Sigmoid colon (tissue), 7 donors: Measurements from ENCODE around the gene TENT4A. TPM values are rescaled to one million over a fixed set of nuclear protein-coding genes. Genes with fewer than 3 reads are reported as not detected.
"Not testable (repeated sequence)": the region's sequence is repeated elsewhere in the genome, so short reads cannot be mapped to it uniquely, and the experiment has no call there.

Source experiments
- DNase-seq: peaks from one replicate; pipeline ENCODE4 v3.0.0-alpha.2; 2019
- H3K27ac ChIP-seq, 4 donors: fragments of 200-600 bp; sonication (generic); one replicate each; pipeline ENCODE4 v1.5.1; 2016 to 2019; ENCODE audit warnings: mild to moderate bottlenecking in 1 of 4
- H3K27me3 ChIP-seq, 3 donors: fragments of 200-600 bp; sonication (generic); one replicate each; pipeline ENCODE4 v1.5.1; 2019; ENCODE audit warnings: mild to moderate bottlenecking in 1 of 3
- H3K36me3 ChIP-seq, 4 donors: fragments of 200-600 bp; sonication (generic); one replicate each; pipeline ENCODE4 v1.5.1; 2016 to 2019
- H3K4me1 ChIP-seq, 4 donors: fragments of 200-600 bp; sonication (generic); one replicate each; pipeline ENCODE4 v1.5.1; 2017 to 2019
- H3K4me3 ChIP-seq, 4 donors: fragments of 200-600 bp; sonication (generic); one replicate each; pipeline ENCODE4 v1.5.1; 2017 to 2019; ENCODE audit warnings: mild to moderate bottlenecking in 2 of 4, moderate library complexity in 1 of 4
- H3K9me3 ChIP-seq, 4 donors: fragments of 200-600 bp in 3 of 4; sonication (generic) in 3 of 4; one replicate each; pipeline versions ENCODE4 v1.5.1 to v1.6.1; 2013 to 2019
- EP300 ChIP-seq, 4 donors: sonication (generic); formaldehyde crosslinking; IDR thresholded peaks; one replicate each; pipeline ENCODE4 v1.6.1; 2017; ENCODE audit warnings: antibody characterized with exemption in 4 of 4
- POLR2A ChIP-seq, 2 donors: fragments of 450-650 bp; IDR thresholded peaks; one replicate each; pipeline ENCODE4 v1.6.1; 2016; ENCODE audit warnings: antibody characterized with exemption in 2 of 2, mild to moderate bottlenecking in 2 of 2, moderate library complexity in 2 of 2
- POLR2AphosphoS5 ChIP-seq, 4 donors: sonication (generic); formaldehyde crosslinking; IDR thresholded peaks; one replicate each; pipeline ENCODE4 v1.6.1; 2017; ENCODE audit warnings: antibody characterized with exemption in 4 of 4
- WGBS, 2 donors: extraction: QIAGEN DNeasy Blood & Tissue Kit; methylation state at CpG; one replicate each; pipeline ENCODE4 v1.1.7; 2013; 5-methylcytosine and 5-hydroxymethylcytosine counted together
- intact Hi-C: fragments of 100-400 bp; cut with DNase I; formaldehyde crosslinking; loops from one replicate; pipeline ENCODE4 v1.15.1; 2023
- polyA plus RNA-seq, 3 donors: library from polyadenylated mRNA; stranded (reverse); fragments of 200-250 nt; gene quantifications; one replicate each; pipeline ENCODE4 v1.2.3, GENCODE V29; 2013
- total RNA-seq, 4 donors: library from RNA; depleted of rRNA; stranded (reverse); fragments of >200 nt; gene quantifications; one replicate each; pipeline ENCODE4 v1.1.0, GENCODE V29; 2016
- TF ChIP-seq, protein P1 (sequence below), 4 experiments: fragments of 450-650 bp in 3 of 4; fragments of 200-600 bp in 1 of 4; IDR thresholded peaks; one replicate each; pipeline ENCODE4 v1.5.1; 2016 to 2019; ENCODE audit warnings: antibody characterized with exemption in 4 of 4, mild to moderate bottlenecking in 3 of 4, moderate library complexity in 2 of 4
- donor health status: healthy with polysubstance abuse.
- donor health status: Bipolar disorder and iron deficiency.
- donor health status: healthy.

The TENT4A gene
- total RNA-seq = 10 to 100 TPM; 14.6 to 27.4 (median 18.7) TPM
- polyA plus RNA-seq = 10 to 100 TPM in 1 of 3 donors, 1 to 10 TPM in 2; 3.0 to 12.5 (median 3.2) TPM

- intact Hi-C loops = loop anchor here (2.0 to 10.0 kb wide), 3 partner anchors 34 to 1291 kb away; partner anchors contain the start of gene ICE1
- Histone ChIP-seq H3K27me3 (no peaks in the 10 kb centered on the region), H3K4me3 (peak within 1 kb of the TSS; percentile 69 to 78 (median 74)), H3K36me3 (no peaks in the 10 kb centered on the region), H3K4me1 (peaks cover 0 to 51% (median 44%) of the 10 kb centered on the region in 4 donors), H3K27ac (peak within 1 kb of the TSS; percentile 92 to 98 (median 97)), H3K9me3 (no peaks in the 10 kb centered on the region)
- DNase-seq = no peak
- 1% methylated on average over 174 of the region's 174 CpGs for WGBS, 2 donors
- TF ChIP-seq, protein P1, sequence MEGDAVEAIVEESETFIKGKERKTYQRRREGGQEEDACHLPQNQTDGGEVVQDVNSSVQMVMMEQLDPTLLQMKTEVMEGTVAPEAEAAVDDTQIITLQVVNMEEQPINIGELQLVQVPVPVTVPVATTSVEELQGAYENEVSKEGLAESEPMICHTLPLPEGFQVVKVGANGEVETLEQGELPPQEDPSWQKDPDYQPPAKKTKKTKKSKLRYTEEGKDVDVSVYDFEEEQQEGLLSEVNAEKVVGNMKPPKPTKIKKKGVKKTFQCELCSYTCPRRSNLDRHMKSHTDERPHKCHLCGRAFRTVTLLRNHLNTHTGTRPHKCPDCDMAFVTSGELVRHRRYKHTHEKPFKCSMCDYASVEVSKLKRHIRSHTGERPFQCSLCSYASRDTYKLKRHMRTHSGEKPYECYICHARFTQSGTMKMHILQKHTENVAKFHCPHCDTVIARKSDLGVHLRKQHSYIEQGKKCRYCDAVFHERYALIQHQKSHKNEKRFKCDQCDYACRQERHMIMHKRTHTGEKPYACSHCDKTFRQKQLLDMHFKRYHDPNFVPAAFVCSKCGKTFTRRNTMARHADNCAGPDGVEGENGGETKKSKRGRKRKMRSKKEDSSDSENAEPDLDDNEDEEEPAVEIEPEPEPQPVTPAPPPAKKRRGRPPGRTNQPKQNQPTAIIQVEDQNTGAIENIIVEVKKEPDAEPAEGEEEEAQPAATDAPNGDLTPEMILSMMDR (IDR thresholded peaks at IDR 0.05) = no peak
- peak in 1 of 4 donors; percentile 24 for TF ChIP-seq EP300 (IDR thresholded peaks at IDR 0.05)
- TF ChIP-seq POLR2AphosphoS5 (IDR thresholded peaks at IDR 0.05) = peak in 3 of 4 donors; percentile 12 to 68 (median 55)
Observed at GRCh38 chr5:6713274-6714225, at the start of gene TENT4A. Gene TENT4A (plus strand): TSS chr5:6713432. CDS start chr5:6713984, 552 bp downstream.

- DNase-seq = no peak
- Histone ChIP-seq H3K27ac (no peak overlapping the region), H3K9me3 (no peaks in the 10 kb centered on the region), H3K36me3 (peaks cover 0 to 7% (median 0%) of the 10 kb centered on the region in 4 donors), H3K27me3 (no peaks in the 10 kb centered on the region), H3K4me3 (no peak overlapping the region), H3K4me1 (no peaks in the 10 kb centered on the region)
- 91 to 94% methylated on average over 15 of the region's 15 CpGs for WGBS, 2 donors
- TF ChIP-seq POLR2A (IDR thresholded peaks at IDR 0.05) (no peak), POLR2AphosphoS5 (IDR thresholded peaks at IDR 0.05) (no peak), EP300 (IDR thresholded peaks at IDR 0.05) (no peak)
- TF ChIP-seq, protein P1 (IDR thresholded peaks at IDR 0.05) = no peak
- intact Hi-C loops = no loop called here
Observed at GRCh38 chr5:6666762-6667161, 46.5 kb upstream of the TENT4A start.

- H3K27ac ChIP-seq = no peak overlapping the region
- intact Hi-C loops = no loop called here
- H3K4me1 ChIP-seq = no peaks in the 10 kb centered on the region
- H3K9me3 ChIP-seq = no peaks in the 10 kb centered on the region
- DNase-seq = no peak
- no peak for TF ChIP-seq POLR2AphosphoS5 (IDR thresholded peaks at IDR 0.05)
- no peak for TF ChIP-seq POLR2A (IDR thresholded peaks at IDR 0.05)
- TF ChIP-seq EP300 (IDR thresholded peaks at IDR 0.05) = no peak
- TF ChIP-seq, protein P1 (IDR thresholded peaks at IDR 0.05) = no peak
- no peaks in the 10 kb centered on the region for H3K27me3 ChIP-seq
- WGBS, 2 donors = 96% methylated on average over 5 of the region's 5 CpGs
- H3K36me3 ChIP-seq = peaks cover 0 to 7% (median 0%) of the 10 kb centered on the region in 4 donors
- H3K4me3 ChIP-seq = no peak overlapping the region
Observed at GRCh38 chr5:6667648-6668047, 45.6 kb upstream of the TENT4A start.

DNA sequence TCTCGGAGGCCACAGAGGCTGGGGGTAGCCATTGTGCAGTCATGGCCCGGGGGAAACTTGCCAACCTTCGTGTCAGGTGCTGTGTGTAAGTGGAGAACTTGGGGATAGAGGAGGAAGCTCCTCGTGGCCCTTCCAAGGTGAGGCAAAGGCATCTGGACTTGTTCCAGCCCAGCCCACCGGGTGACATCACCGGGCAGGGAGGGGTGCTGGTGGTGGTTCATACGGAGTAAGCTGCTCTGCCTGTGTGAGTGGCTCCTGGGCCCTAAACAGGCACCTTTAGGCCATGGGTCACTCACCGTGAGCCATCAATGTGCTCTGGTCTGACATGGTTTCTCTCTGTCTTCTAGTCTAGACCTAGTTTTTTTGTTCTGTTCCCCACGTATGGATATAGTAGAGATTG is 44.5 kb upstream of the TENT4A start:
- H3K4me3 ChIP-seq, DNase-seq, H3K27ac ChIP-seq, H3K27me3 ChIP-seq, H3K4me1 ChIP-seq, H3K9me3 ChIP-seq, intact Hi-C loops: not testable (repeated sequence)
- 87 to 92% methylated on average over 9 of the region's 9 CpGs for WGBS, 2 donors
- peaks cover 0 to 11% (median 0%) of the 10 kb centered on the region in 4 donors for H3K36me3 ChIP-seq

DNA sequence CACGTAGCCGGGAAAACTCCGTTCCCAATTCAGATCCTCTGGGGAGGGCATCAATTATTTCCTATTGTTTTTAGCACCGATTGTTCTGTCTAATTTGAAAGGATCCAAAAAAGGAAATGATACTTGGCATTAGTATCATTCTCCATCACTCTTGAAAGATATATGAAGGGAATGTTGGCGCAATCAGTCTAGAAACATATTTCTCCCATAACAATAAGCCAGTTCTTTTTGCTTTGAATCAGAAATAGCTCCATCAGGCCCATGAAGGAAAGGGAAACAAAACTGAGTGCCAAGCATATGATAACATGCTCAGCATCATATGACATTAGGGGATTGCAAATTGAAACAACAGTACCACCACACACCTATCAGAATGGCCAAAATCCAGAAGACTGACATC is 40.2 kb upstream of the TENT4A start:
- H3K4me1 ChIP-seq = no peaks in the 10 kb centered on the region
- no peak overlapping the region for H3K4me3 ChIP-seq
- intact Hi-C loops = no loop called here
- peaks cover 0 to 11% (median 0%) of the 10 kb centered on the region in 4 donors for H3K36me3 ChIP-seq
- no peaks in the 10 kb centered on the region for H3K9me3 ChIP-seq
- no peak overlapping the region for H3K27ac ChIP-seq
- DNase-seq = no peak
- no peaks in the 10 kb centered on the region for H3K27me3 ChIP-seq
- no peak for TF ChIP-seq POLR2AphosphoS5 (IDR thresholded peaks at IDR 0.05)
- 86 to 92% methylated on average over 5 of the region's 5 CpGs for WGBS, 2 donors
